Natural killer cell treated with Interleukin-12 subunit alpha and Interleukin-12 subunit beta and Interleukin-15 and Interleukin-18, amount 100 ng/mL, for 72 hours (primary cell): ENCODE results near the gene ZNF446. TPM values are rescaled to one million over a fixed set of nuclear protein-coding genes. Genes with fewer than 3 reads are reported as not detected.
A peak's percentile ranks its signal among the peaks of the same experiment; 100 is the strongest.
"Not testable (repeated sequence)": the region's sequence is repeated elsewhere in the genome, so short reads cannot be mapped to it uniquely, and the experiment has no call there.

Source experiments
- ATAC-seq, 2 donors: fragments of 150-1000 bp; cut with Tn5 transposase in 1 of 2; sonication (Bioruptor Pico), chemical (Tn5 transposase) in 1 of 2; 2 replicates each; pipeline ENCODE4 v1.10.0; 2021
- DNase-seq: peaks from one replicate; pipeline ENCODE4 v3.0.0; 2022; ENCODE audit warnings: low spot score
- H3K27ac Mint-ChIP-seq, 2 donors: 1 replicate in 1 of 2; 2 replicates in 1 of 2; pipeline ENCODE4 v1.8.0; 2022; ENCODE audit warnings: mixed read lengths in 2 of 2, mild to moderate bottlenecking in 1 of 2, moderate library complexity in 1 of 2
- H3K27me3 Mint-ChIP-seq, 2 donors: 1 replicate in 1 of 2; 2 replicates in 1 of 2; pipeline ENCODE4 v1.8.0; 2022; ENCODE audit warnings: mixed read lengths in 2 of 2
- H3K36me3 Mint-ChIP-seq: one replicate; pipeline ENCODE4 v1.8.0; 2022; ENCODE audit warnings: mixed read lengths
- H3K4me1 Mint-ChIP-seq, 2 donors: 1 replicate in 1 of 2; 2 replicates in 1 of 2; pipeline ENCODE4 v1.8.0; 2022; ENCODE audit warnings: low read depth in 2 of 2, mixed read lengths in 2 of 2, mild to moderate bottlenecking in 1 of 2
- H3K4me3 Mint-ChIP-seq: one replicate; pipeline ENCODE4 v1.8.0; 2022; ENCODE audit warnings: mixed read lengths
- H3K9me3 Mint-ChIP-seq: 2 replicates; pipeline ENCODE4 v1.8.0; 2022; ENCODE audit warnings: mixed read lengths
- total RNA-seq, 2 donors: library from RNA; stranded (reverse); gene quantifications; one replicate each; pipeline ENCODE4 v1.2.3, GENCODE V29; 2022

Gene ZNF446
- total RNA-seq, 2 donors from 2014 or later: 3.9 to 5.8 TPM

DNA sequence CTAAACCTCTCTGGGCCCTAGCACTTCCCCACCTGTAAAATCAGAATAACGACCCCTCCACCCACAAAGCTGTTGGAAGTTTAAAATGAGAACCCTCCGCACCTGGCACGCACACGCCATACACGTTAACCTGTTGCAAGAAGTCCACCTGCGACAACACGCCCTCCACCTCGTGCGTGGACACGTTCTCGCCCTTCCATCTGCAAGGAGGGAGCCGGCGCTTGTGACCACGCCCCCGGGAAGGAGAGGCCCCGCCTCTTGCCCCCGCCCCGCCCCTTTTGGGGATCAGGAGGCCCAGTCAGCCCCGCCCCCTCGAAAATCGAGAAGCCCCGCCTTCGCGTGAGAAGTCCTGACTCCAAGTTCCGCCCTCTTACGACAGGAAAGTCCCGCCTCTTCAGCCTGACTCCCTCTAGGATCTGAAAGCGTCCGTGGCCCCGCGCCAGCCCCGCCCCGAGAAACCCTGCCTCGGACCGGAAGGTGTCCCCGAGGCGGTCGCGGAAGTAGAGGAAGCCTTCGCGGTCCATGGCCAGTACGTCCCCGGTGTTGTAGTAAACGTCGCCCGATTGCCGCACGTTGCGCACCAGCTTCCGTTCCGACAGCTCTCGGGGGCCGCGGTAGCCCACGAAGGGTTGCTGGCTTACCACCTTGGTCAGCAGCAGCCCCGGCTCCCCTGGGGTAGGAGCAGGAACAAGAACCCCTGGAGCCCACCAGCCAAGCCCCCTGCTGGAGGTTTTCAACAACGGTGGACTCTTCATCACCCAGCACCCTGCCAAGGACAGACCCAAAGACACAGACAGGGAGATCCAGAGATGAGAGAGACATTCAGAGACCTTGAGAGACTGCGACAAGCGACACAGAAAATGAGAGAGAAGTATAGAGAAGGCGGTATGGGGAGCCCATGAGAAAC, 23.1 kb downstream of the ZNF446 start:
- peak overlapping the region; percentile 88 to 90 for H3K27ac Mint-ChIP-seq
- DNase-seq: peak; percentile 99
- peak overlapping the region; percentile 96 for H3K4me3 Mint-ChIP-seq
- peaks cover 12 to 17% of the 10 kb centered on the region in 2 donors for H3K4me1 Mint-ChIP-seq
- H3K27me3 Mint-ChIP-seq: no peaks in the 10 kb centered on the region
- H3K36me3 Mint-ChIP-seq: peaks cover 6% of the 10 kb centered on the region
- ATAC-seq: peak; percentile 98 to 99
- peaks cover 6% of the 10 kb centered on the region for H3K9me3 Mint-ChIP-seq

- Mint-ChIP-seq H3K36me3 (peaks cover 6% of the 10 kb centered on the region), H3K4me3 (no peak overlapping the region), H3K27ac (peak overlapping the region in 1 of 2 donors; percentile 88), H3K27me3 (no peaks in the 10 kb centered on the region), H3K9me3 (peaks cover 6% of the 10 kb centered on the region), H3K4me1 (peaks cover 12 to 17% of the 10 kb centered on the region in 2 donors)
- DNase-seq (no peak), ATAC-seq (no peak)
These were observed 24.1 kb downstream of the ZNF446 start for GRCh38 chr19:58500242-58500641.

GRCh38 chr19:58507602-58508223, 31.6 kb downstream of the ZNF446 start:
- not testable (repeated sequence) for H3K27ac Mint-ChIP-seq, DNase-seq, ATAC-seq, H3K27me3 Mint-ChIP-seq, H3K9me3 Mint-ChIP-seq, H3K36me3 Mint-ChIP-seq, H3K4me1 Mint-ChIP-seq, H3K4me3 Mint-ChIP-seq

GRCh38 chr19:58509731-58510083, 33.6 kb downstream of the ZNF446 start:
- Mint-ChIP-seq H3K36me3 (peaks cover 6% of the 10 kb centered on the region), H3K4me3 (no peak overlapping the region), H3K9me3 (no peaks in the 10 kb centered on the region), H3K4me1 (peaks cover 0 to 13% of the 10 kb centered on the region in 2 donors), H3K27ac (no peak overlapping the region), H3K27me3 (no peaks in the 10 kb centered on the region)
- ATAC-seq (no peak), DNase-seq (no peak)

DNA sequence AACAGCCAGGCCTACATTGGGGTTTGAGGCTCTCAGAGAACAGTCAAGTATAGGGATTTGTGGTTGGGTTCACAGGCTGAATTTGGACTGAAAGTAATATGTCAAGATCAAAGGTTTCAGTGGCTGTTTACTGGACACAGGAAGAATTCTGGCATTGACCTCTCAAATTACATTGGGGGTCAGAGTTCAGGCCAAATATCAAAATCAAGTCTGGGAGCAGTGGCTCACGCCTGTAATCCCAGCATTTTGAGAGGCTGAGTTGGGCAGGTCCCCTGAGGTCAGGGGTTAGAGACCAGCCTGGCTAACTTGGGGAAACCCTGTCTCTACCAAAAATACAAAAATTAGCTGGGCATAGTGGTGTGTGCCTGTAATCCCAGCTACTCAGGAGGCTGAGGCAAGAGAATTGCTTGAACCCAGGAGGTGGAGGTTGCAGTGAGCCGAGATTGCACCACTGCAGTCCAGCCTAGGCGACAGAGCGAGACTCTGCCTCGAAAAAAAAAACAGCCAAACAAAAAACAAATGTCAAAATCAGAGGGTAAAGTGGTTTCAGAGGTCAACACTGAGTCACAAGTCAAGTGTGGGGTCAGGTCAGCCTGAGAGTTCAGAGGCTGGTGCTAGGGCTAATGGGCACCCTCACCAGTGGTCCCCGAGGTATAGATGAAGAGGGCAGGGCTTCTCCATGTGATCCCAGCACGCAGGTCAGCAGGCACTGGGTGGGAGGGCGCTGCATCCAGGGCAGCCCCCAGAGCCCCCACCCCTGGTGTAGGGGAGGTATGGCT, 34.1 kb downstream of the ZNF446 start:
- Mint-ChIP-seq H3K27me3 (no peaks in the 10 kb centered on the region), H3K36me3 (peaks cover 6% of the 10 kb centered on the region), H3K27ac (no peak overlapping the region), H3K4me1 (peaks cover under 1 to 15% of the 10 kb centered on the region in 2 donors), H3K4me3 (no peak overlapping the region), H3K9me3 (no peaks in the 10 kb centered on the region)
- ATAC-seq (no peak), DNase-seq (no peak)

DNA sequence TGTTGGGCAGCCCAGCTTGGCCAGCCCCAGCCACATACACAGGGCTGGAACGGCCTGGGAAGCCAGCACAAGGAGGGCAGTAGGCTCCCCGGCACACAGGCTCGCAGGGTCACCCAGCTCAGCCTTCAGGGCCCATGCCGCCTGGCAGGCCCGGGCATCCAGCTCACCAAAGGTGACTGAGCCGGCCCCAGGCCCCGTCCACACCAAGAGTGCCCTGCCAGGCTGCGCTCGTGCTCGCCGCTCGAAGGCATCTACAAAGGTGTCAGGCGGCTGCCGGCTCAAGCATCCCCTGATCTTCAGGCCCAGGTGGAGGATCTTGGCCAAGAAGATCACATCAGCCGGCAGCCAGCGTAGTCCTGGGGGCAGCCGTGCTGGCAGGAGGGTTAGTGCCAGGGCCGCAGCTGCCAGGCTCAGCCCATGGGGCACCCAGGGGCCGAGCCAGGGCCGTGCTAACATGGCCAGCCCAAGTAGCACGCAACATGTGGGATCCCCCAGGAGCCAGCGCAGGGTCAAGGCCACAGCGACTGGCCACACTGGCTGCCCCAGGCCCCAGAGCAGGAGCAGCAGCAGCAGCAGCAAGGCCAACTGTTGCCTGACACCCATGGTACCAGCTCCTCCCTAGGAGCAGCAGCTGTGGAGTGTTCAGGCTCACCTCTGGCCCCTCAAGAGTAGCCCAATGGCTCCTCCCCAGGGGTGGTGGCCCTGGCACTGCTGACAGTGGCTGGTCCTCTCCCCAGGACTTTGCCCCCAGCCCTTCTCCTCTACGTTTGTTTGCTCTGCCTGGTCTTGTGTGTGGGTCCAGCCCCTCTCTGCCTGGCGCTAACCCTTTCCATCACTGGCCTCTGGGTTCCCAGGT, 35.4 kb downstream of the ZNF446 start, which contains the start of gene SLC27A5:
TSS of gene SLC27A5 (minus strand) at position 640 of the 856 bp plus-strand sequence. CDS start at position 603, 37 bp downstream.
- Mint-ChIP-seq H3K4me3 (no peak within 1 kb of the TSS), H3K27me3 (no peaks in the 10 kb centered on the region), H3K4me1 (peaks cover 8 to 23% of the 10 kb centered on the region in 2 donors), H3K27ac (no peak within 1 kb of the TSS), H3K9me3 (no peaks in the 10 kb centered on the region), H3K36me3 (peaks cover 6% of the 10 kb centered on the region)
- ATAC-seq (no peak), DNase-seq (no peak)

- H3K27me3 Mint-ChIP-seq: no peaks in the 10 kb centered on the region
- H3K4me1 Mint-ChIP-seq: peaks cover 14 to 27% of the 10 kb centered on the region in 2 donors
- no peak for ATAC-seq
- no peaks in the 10 kb centered on the region for H3K9me3 Mint-ChIP-seq
- DNase-seq: no peak
- H3K36me3 Mint-ChIP-seq: no peaks in the 10 kb centered on the region
- H3K4me3 Mint-ChIP-seq: peak overlapping the region; percentile 81
- peak overlapping the region in 1 of 2 donors; percentile 42 for H3K27ac Mint-ChIP-seq
These were observed 37.1 kb downstream of the ZNF446 start for GRCh38 chr19:58513213-58513693.

GRCh38 chr19:58513694-58514563, 37.8 kb downstream of the ZNF446 start:
- no peaks in the 10 kb centered on the region for H3K9me3 Mint-ChIP-seq
- ATAC-seq (peak; percentile 94 to 95), DNase-seq (peak; percentile 96)
- H3K27ac Mint-ChIP-seq: peak overlapping the region in 1 of 2 donors; percentile 42
- peak overlapping the region; percentile 81 for H3K4me3 Mint-ChIP-seq
- H3K27me3 Mint-ChIP-seq: no peaks in the 10 kb centered on the region
- H3K36me3 Mint-ChIP-seq: no peaks in the 10 kb centered on the region
- H3K4me1 Mint-ChIP-seq: peaks cover 20 to 30% of the 10 kb centered on the region in 2 donors

GRCh38 chr19:58514564-58515022, 38.4 kb downstream of the ZNF446 start:
- Mint-ChIP-seq H3K4me1 (peaks cover 27 to 34% of the 10 kb centered on the region in 2 donors), H3K36me3 (no peaks in the 10 kb centered on the region), H3K4me3 (peak overlapping the region; percentile 81), H3K9me3 (no peaks in the 10 kb centered on the region), H3K27ac (peak overlapping the region in 1 of 2 donors; percentile 42), H3K27me3 (no peaks in the 10 kb centered on the region)
- DNase-seq (no peak), ATAC-seq (no peak)

DNA sequence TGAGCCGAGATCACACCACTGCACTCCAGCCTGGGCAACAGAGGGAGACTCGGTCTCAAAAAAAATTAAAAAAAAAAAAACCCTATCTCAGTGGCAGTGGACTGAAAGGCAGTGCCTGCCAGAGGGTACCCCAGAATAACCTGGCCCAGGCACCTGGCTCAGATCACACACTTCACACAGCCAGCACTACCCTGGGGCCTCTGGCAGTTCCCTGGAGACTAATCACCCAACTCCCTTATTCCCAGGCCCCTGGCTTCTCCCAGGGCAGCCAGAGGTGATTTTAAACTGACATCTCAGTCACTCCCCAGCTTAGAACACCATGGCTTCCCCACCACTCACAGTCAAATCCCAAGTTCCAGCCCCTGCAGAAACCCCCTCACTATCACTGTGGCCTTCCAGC, 39.1 kb downstream of the ZNF446 start:
- no peak for ATAC-seq
- H3K4me3 Mint-ChIP-seq: peak overlapping the region; percentile 75
- DNase-seq: no peak
- peaks cover 34 to 39% of the 10 kb centered on the region in 2 donors for H3K4me1 Mint-ChIP-seq
- peak overlapping the region; percentile 40 to 49 for H3K27ac Mint-ChIP-seq
- H3K36me3 Mint-ChIP-seq: no peaks in the 10 kb centered on the region
- no peaks in the 10 kb centered on the region for H3K9me3 Mint-ChIP-seq
- H3K27me3 Mint-ChIP-seq: no peaks in the 10 kb centered on the region

DNA sequence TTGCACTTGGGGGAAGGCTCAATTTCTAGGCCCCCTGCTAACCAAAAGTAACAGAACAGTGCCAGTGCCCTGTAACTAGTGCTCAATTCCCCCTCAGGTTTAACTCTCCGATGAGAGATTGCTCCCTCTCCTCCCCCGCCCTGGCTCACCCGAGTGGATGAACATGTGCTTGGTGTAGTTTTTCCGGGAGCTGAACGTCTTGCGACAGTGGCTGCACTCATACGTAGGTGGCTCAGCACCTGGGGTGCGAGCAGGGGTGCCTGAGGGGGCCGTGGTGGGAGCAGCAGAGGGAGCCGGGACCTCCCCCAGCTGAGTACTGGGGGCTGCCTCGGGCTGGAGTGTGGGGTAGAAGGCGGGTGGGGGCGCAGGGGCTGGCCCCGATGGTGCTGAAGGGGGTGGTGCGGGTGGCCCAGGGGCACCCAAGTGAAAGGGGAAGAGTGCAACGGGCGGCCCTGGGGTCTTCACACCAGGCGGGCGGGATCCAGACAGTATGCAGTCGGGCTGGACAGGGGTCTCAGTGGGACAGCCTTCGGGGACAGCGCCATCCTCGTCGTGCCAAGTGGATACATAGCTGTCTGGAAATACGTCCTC, 40.2 kb downstream of the ZNF446 start:
- Mint-ChIP-seq H3K4me3 (no peak overlapping the region), H3K9me3 (no peaks in the 10 kb centered on the region), H3K27me3 (no peaks in the 10 kb centered on the region), H3K4me1 (peaks cover 38 to 40% of the 10 kb centered on the region in 2 donors), H3K36me3 (no peaks in the 10 kb centered on the region), H3K27ac (peak overlapping the region in 1 of 2 donors; percentile 40)
- no peak for DNase-seq
- ATAC-seq: no peak
